Spleen (tissue), 11 donors: ENCODE results near the gene MSTN. TPM values are rescaled to one million over a fixed set of nuclear protein-coding genes. Genes with fewer than 3 reads are reported as not detected.

Source experiments
- DNase-seq: peaks from one replicate; pipeline ENCODE4 v3.0.0-alpha.2; 2020
- H3K27ac ChIP-seq, 8 donors: fragments of 200-600 bp; sonication (generic) in 7 of 8; 1 replicate in 4 of 8; 2 replicates in 4 of 8; pipeline versions ENCODE4 v1.5.0 to v1.8.0; 2016 to 2021; ENCODE audit warnings: inconsistent platforms in 4 of 8, mild to moderate bottlenecking in 4 of 8, moderate library complexity in 1 of 8
- H3K27me3 ChIP-seq, 7 donors: fragments of 200-600 bp; sonication (generic) in 6 of 7; replicated peaks in 1 of 7; 1 replicate in 4 of 7; 2 replicates in 3 of 7; pipeline versions ENCODE4 v1.5.0 to v1.8.0; 2016 to 2021; ENCODE audit warnings: inconsistent platforms in 3 of 7, mild to moderate bottlenecking in 1 of 7
- H3K36me3 ChIP-seq, 6 donors: fragments of 200-600 bp; sonication (generic) in 5 of 6; 1 replicate in 4 of 6; 2 replicates in 2 of 6; pipeline versions ENCODE4 v1.5.0 to v1.8.0; 2016 to 2021; ENCODE audit warnings: inconsistent platforms in 2 of 6
- H3K4me1 ChIP-seq, 6 donors: fragments of 200-600 bp; sonication (generic) in 5 of 6; 1 replicate in 3 of 6; 2 replicates in 3 of 6; pipeline versions ENCODE4 v1.5.0 to v1.8.0; 2016 to 2021; ENCODE audit warnings: inconsistent platforms in 3 of 6
- H3K4me3 ChIP-seq, 8 donors: fragments of 200-600 bp; sonication (generic) in 7 of 8; 1 replicate in 4 of 8; 2 replicates in 4 of 8; pipeline versions ENCODE4 v1.5.0 to v1.8.0; 2016 to 2021; ENCODE audit warnings: inconsistent platforms in 4 of 8, mild to moderate bottlenecking in 4 of 8, moderate library complexity in 2 of 8
- H3K9me3 ChIP-seq, 8 donors: fragments of 200-600 bp; sonication (generic) in 7 of 8; 1 replicate in 4 of 8; 2 replicates in 4 of 8; pipeline versions ENCODE4 v1.5.0 to v1.8.0; 2016 to 2021; ENCODE audit warnings: inconsistent platforms in 4 of 8
- POLR2A ChIP-seq, 3 donors: fragments of 450-650 bp; IDR thresholded peaks; one replicate each; pipeline ENCODE4 v1.5.1; 2017; ENCODE audit warnings: antibody characterized with exemption in 3 of 3, mild to moderate bottlenecking in 1 of 3
- POLR2AphosphoS5 ChIP-seq, 3 donors: sonication (generic); formaldehyde crosslinking; IDR thresholded peaks; one replicate each; pipeline ENCODE4 v1.5.1; 2017; ENCODE audit warnings: antibody characterized with exemption in 3 of 3
- WGBS, 5 donors: extraction: QIAGEN DNeasy Blood & Tissue Kit in 3 of 5; methylation state at CpG; one replicate each; pipeline versions ENCODE4 v1.1.5 to v1.1.7; 2013 to 2018; 5-methylcytosine and 5-hydroxymethylcytosine counted together
- intact Hi-C: fragments of 100-400 bp; cut with DNase I; formaldehyde crosslinking; loops from one replicate; pipeline ENCODE4 v1.15.0; 2023; ENCODE audit warnings: low total_unique reads
- polyA plus RNA-seq, 3 donors: library from polyadenylated mRNA; stranded (reverse); fragments of 200-250 nt; gene quantifications; one replicate each; pipeline ENCODE4 v1.2.1, GENCODE V29; 2013
- total RNA-seq, 7 donors: library from RNA; depleted of rRNA in 3 of 7; stranded (reverse); fragments of >200 nt in 3 of 7; fragmentation: NEBNext Ultra II Directional in 4 of 7; extraction: Animal tissue kit (Norgen Biotek cat#: 25700) in 4 of 7; gene quantifications; one replicate each; pipeline versions ENCODE4 v1.1.0 to v1.2.1, GENCODE V29; 2016 to 2021
- TF ChIP-seq, protein P1 (sequence below), 11 experiments: fragments of 200-600 bp in 7 of 11; fragments of 450-650 bp in 4 of 11; sonication (generic) in 4 of 11; IDR thresholded peaks in 8 of 11; conservative IDR thresholded peaks in 3 of 11; 1 replicate in 7 of 11; 2 replicates in 4 of 11; pipeline versions ENCODE4 v1.4.0 to v1.8.0; 2016 to 2021; ENCODE audit warnings: antibody characterized with exemption in 11 of 11, inconsistent platforms in 4 of 11, mild to moderate bottlenecking in 1 of 11
- donor health status: healthy with polysubstance abuse.
- donor health status: DM: no; HTN: no; CAD: no; lungs with moderate emphysema.
- donor health status: DM: no; HTN: no; CAD: no.
- donor health status: Bipolar disorder and iron deficiency.
- donor health status: healthy.
- donor health status: DM: no; HTN: no; CAD: no.
- donor health status: DM: yes; HTN: yes; CAD: no.

The MSTN gene
- total and polyA plus RNA-seq, 10 donors, result 0.14 to 0.37 (median 0.26) TPM; not detected in 5

DNA sequence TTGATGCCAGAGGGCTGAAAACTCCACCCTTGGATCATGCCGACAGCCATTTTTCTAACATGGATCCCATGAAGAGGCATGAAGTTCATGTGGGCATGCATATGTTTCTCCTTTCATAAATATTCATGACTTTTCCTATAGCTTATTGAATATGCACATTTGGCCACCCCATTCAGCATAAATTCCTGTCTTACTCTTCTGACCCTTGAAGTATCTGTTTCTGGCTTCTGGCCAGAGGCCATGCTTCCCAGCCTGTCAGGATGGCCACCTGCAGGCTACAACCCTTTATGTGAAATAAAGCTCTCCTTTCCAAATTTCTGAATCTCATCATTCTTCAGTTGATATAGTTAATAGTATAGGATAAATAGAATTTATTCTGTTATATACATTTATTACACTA, 19.6 kb upstream of the MSTN start:
- H3K4me3 ChIP-seq, result no peak overlapping the region
- H3K27me3 ChIP-seq, result no peaks in the 10 kb centered on the region
- DNase-seq, result no peak
- H3K36me3 ChIP-seq, result no peaks in the 10 kb centered on the region
- intact Hi-C loops, result no loop called here
- 92 to 100% (median 100%) methylated on average over 1 of the region's 1 CpG for WGBS, 5 donors
- no peak overlapping the region for H3K27ac ChIP-seq
- TF ChIP-seq, protein P1, sequence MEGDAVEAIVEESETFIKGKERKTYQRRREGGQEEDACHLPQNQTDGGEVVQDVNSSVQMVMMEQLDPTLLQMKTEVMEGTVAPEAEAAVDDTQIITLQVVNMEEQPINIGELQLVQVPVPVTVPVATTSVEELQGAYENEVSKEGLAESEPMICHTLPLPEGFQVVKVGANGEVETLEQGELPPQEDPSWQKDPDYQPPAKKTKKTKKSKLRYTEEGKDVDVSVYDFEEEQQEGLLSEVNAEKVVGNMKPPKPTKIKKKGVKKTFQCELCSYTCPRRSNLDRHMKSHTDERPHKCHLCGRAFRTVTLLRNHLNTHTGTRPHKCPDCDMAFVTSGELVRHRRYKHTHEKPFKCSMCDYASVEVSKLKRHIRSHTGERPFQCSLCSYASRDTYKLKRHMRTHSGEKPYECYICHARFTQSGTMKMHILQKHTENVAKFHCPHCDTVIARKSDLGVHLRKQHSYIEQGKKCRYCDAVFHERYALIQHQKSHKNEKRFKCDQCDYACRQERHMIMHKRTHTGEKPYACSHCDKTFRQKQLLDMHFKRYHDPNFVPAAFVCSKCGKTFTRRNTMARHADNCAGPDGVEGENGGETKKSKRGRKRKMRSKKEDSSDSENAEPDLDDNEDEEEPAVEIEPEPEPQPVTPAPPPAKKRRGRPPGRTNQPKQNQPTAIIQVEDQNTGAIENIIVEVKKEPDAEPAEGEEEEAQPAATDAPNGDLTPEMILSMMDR (IDR thresholded peaks at IDR 0.05 in 8 of 11, conservative IDR thresholded peaks at IDR 0.05 in 3 of 11), result no peak
- TF ChIP-seq POLR2AphosphoS5 (IDR thresholded peaks at IDR 0.05), result no peak
- TF ChIP-seq POLR2A (IDR thresholded peaks at IDR 0.05), result no peak
- no peaks in the 10 kb centered on the region for H3K4me1 ChIP-seq
- H3K9me3 ChIP-seq, result peaks cover 0 to 5% (median 0%) of the 10 kb centered on the region in 8 donors

DNA sequence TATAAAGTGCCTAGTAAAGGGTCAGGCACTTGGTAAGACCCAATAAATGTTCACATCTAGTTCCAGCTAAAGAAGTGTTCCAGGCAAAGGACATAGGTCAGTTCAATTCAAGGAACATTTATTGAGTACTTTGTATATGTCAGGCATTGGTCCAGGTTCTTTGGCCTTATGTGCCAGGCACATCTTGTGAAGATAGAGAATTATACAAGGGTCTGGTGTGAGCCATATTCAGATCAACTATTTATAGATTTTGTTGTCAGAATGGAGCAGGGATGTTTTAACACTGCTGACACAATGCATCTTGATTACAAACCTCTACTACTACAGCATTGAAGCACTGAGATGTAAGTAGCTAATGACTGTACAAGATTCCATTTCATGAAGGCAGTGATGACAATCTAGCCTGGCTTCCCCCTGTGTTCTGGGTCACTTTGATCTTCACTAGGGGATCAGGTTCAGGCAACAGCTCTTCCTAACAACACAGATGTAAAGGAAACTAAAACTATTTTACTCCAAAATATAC, 18.1 kb upstream of the MSTN start:
- TF ChIP-seq, protein P1 (IDR thresholded peaks at IDR 0.05 in 8 of 11, conservative IDR thresholded peaks at IDR 0.05 in 3 of 11), result no peak
- no peak for TF ChIP-seq POLR2A (IDR thresholded peaks at IDR 0.05)
- no peak for TF ChIP-seq POLR2AphosphoS5 (IDR thresholded peaks at IDR 0.05)
- Histone ChIP-seq H3K36me3 (no peaks in the 10 kb centered on the region), H3K4me1 (no peaks in the 10 kb centered on the region), H3K9me3 (peaks cover 0 to 13% (median 5%) of the 10 kb centered on the region in 8 donors), H3K4me3 (no peak overlapping the region), H3K27ac (no peak overlapping the region), H3K27me3 (no peaks in the 10 kb centered on the region)
- intact Hi-C loops, result no loop called here
- DNase-seq, result no peak

DNA sequence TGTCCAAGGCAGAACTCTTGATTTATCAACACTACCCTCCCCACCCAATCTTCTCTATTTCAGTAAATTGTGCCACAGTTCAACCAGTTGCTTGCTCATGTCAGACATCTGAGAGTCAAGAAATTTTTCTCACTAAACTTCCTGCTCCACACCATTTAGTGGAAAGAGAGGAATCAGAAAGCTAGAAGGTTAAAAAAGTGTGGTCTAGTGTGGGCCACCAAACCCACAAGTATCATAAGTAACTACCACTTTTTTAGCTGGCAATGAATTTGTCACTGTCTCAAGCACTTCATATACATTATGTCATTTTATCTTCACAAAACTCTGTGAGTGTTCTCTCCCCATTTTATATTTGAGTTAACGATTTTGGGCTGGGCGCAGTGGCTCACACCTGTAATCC, 16.6 kb upstream of the MSTN start:
- H3K27ac ChIP-seq, result no peak overlapping the region
- no peaks in the 10 kb centered on the region for H3K4me1 ChIP-seq
- intact Hi-C loops, result no loop called here
- WGBS, 5 donors, result 90 to 98% (median 94%) methylated on average over 2 of the region's 2 CpGs
- TF ChIP-seq POLR2A (IDR thresholded peaks at IDR 0.05) (no peak), POLR2AphosphoS5 (IDR thresholded peaks at IDR 0.05) (no peak)
- TF ChIP-seq, protein P1 (IDR thresholded peaks at IDR 0.05 in 8 of 11, conservative IDR thresholded peaks at IDR 0.05 in 3 of 11), result no peak
- no peak for DNase-seq
- H3K4me3 ChIP-seq, result no peak overlapping the region
- H3K36me3 ChIP-seq, result no peaks in the 10 kb centered on the region
- no peaks in the 10 kb centered on the region for H3K27me3 ChIP-seq
- peaks cover 0 to 18% (median 8%) of the 10 kb centered on the region in 8 donors for H3K9me3 ChIP-seq

DNA sequence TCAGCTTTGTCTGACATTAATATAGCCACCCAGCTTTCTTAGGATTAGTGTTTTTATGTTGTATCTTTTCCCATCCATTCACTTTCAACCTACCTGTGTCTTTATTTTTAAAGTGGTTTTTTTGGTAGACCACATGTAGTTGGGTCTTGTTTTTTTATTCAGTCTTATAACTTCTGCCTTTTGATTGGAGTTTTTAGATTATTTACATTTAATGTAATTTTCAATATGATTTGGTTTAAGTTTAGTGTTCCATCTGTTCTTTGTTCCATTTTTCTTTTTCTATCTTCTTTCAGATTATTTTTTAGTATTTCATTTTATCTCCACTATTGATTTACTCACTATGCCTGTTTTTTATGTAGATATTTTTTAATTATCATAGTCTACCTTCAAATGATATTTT, 13.1 kb upstream of the MSTN start:
- intact Hi-C loops, result no loop called here
- no peak overlapping the region for H3K4me3 ChIP-seq
- peaks cover 0 to 18% (median 8%) of the 10 kb centered on the region in 8 donors for H3K9me3 ChIP-seq
- H3K27me3 ChIP-seq, result no peaks in the 10 kb centered on the region
- H3K4me1 ChIP-seq, result no peaks in the 10 kb centered on the region
- H3K27ac ChIP-seq, result no peak overlapping the region
- no peak for DNase-seq
- no peak for TF ChIP-seq POLR2A (IDR thresholded peaks at IDR 0.05)
- TF ChIP-seq, protein P1 (IDR thresholded peaks at IDR 0.05 in 8 of 11, conservative IDR thresholded peaks at IDR 0.05 in 3 of 11), result no peak
- no peak for TF ChIP-seq POLR2AphosphoS5 (IDR thresholded peaks at IDR 0.05)
- H3K36me3 ChIP-seq, result no peaks in the 10 kb centered on the region
